K562 (cell line): ENCODE measurements around the gene SLC39A9.

Source experiments
- ATF6 ChIP-seq: sonication (generic); formaldehyde crosslinking; IDR thresholded peaks from 2 replicates; pipeline ENCODE4 v1.4.0; 2020; ENCODE audit warnings: mild to moderate bottlenecking, missing genetic modification reagents
- CREB1 ChIP-seq, 2 experiments: sonication (generic) in 1 of 2; formaldehyde crosslinking in 1 of 2; IDR thresholded peaks; 2 replicates each; pipeline versions ENCODE4 v1.6.1 to v1.8.0; 2012 to 2022; ENCODE audit warnings: inconsistent platforms in 1 of 2, mild to moderate bottlenecking in 1 of 2, missing genetic modification reagents in 1 of 2, moderate library complexity in 1 of 2
- EP300 ChIP-seq: IDR thresholded peaks from 2 replicates; pipeline ENCODE4 v1.6.1; 2012; ENCODE audit warnings: low read length, improper control_type of control experiment
- FOXJ3 ChIP-seq: sonication (generic); formaldehyde crosslinking; IDR thresholded peaks from 2 replicates; pipeline ENCODE4 v1.4.0; 2020; ENCODE audit warnings: mild to moderate bottlenecking, missing genetic modification reagents
- HNRNPL ChIP-seq: fragments of 200-400 bp; formaldehyde crosslinking; IDR thresholded peaks from 2 replicates; pipeline ENCODE4 v1.6.1; 2017; ENCODE audit warnings: low read depth, mild to moderate bottlenecking, low read length
- NBN ChIP-seq: fragments of 450-650 bp; IDR thresholded peaks from 2 replicates; pipeline ENCODE4 v1.6.1; 2016; ENCODE audit warnings: low read depth, mild to moderate bottlenecking
- SETDB1 ChIP-seq: IDR thresholded peaks from one replicate; pipeline ENCODE4 v1.6.1; 2012; ENCODE audit warnings: low read length, control low read depth, inconsistent platforms
- ZNF23 ChIP-seq: fragments of 250-450 bp; sonication (Bioruptor Pico); IDR thresholded peaks from 2 replicates; pipeline ENCODE4 v1.4.0; 2020; ENCODE audit warnings: mild to moderate bottlenecking
- ZNF644 ChIP-seq: fragments of 200-800 bp; sonication (Bioruptor generic); IDR thresholded peaks from 2 replicates; pipeline ENCODE4 v1.6.1; 2016; ENCODE audit warnings: low read depth, missing genetic modification characterization, missing compliant biosample characterization
- TF ChIP-seq, protein P1 (sequence below): IDR thresholded peaks from 3 replicates; pipeline ENCODE4 v1.6.1; 2011; ENCODE audit warnings: borderline replicate concordance, mild to moderate bottlenecking; ENCODE audit not compliant: insufficient read length, insufficient read depth

DNA sequence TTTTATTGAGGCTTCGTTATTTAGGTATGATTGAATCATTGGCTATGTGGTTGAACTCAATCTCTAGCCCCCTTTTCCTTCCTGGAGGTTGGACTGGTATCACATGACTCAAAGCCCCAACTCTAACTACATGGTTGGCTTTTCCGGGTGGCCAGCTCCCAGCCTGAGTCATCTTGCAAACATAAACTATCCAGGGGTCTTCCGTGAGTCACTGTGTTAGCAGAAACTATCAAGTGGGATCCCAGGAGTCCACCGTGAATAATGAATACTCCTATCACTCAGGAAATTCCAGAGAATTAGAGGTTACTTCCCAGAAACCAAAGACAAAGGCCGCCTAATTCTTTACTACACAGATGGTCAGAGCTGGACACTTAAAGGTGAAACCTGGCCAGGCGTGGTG is 66.3 kb downstream of the SLC39A9 start:
- no peak for TF ChIP-seq ZNF644 (tag)
- TF ChIP-seq ZNF23 = no peak
- TF ChIP-seq, protein P1, sequence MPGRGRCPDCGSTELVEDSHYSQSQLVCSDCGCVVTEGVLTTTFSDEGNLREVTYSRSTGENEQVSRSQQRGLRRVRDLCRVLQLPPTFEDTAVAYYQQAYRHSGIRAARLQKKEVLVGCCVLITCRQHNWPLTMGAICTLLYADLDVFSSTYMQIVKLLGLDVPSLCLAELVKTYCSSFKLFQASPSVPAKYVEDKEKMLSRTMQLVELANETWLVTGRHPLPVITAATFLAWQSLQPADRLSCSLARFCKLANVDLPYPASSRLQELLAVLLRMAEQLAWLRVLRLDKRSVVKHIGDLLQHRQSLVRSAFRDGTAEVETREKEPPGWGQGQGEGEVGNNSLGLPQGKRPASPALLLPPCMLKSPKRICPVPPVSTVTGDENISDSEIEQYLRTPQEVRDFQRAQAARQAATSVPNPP = no peak
- TF ChIP-seq FOXJ3 (CRISPR knock-in tag) = no peak
- TF ChIP-seq SETDB1 = no peak
- TF ChIP-seq ATF6 (CRISPR knock-in tag) = no peak
- no peak for TF ChIP-seq EP300
- TF ChIP-seq HNRNPL = no peak
- no peak for TF ChIP-seq NBN
- no peak for TF ChIP-seq CREB1 (IDR thresholded peaks at IDR 0.05)
- TF ChIP-seq CREB1 (CRISPR knock-in tag; IDR thresholded peaks at IDR 0.05) = no peak
